Stimulated activated CD4-positive, alpha-beta T cell treated with anti-CD3 and anti-CD28 coated beads, Interleukin-4, amount 100 ng/mL, for 24 hours (primary cell): ENCODE measurements around the gene FOXP4.

Experiments
- DNase-seq: peaks from one replicate; pipeline ENCODE4 v3.0.0-alpha.2; 2020

FOXP4 gene

DNA sequence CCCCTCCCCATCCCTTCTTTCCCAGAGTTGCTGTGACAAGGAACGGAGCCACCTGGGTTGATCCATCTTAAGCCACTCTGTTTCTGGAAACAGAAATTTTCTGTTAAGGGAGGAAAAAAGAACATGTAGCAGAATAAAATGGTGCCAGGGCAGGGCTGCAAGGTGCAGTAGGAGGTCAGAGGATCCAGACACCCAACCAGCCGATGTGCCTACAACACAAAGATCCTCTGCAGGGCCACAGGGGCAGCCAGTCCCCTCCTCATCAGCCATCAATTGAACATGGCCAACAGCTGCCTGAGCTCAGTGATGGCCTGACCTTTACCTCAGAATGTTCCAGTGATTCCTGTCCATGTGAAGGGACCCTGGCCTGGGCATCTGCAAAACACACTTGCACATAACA lies 103.9 kb downstream of the FOXP4 start:
- DNase-seq: no peak

DNA sequence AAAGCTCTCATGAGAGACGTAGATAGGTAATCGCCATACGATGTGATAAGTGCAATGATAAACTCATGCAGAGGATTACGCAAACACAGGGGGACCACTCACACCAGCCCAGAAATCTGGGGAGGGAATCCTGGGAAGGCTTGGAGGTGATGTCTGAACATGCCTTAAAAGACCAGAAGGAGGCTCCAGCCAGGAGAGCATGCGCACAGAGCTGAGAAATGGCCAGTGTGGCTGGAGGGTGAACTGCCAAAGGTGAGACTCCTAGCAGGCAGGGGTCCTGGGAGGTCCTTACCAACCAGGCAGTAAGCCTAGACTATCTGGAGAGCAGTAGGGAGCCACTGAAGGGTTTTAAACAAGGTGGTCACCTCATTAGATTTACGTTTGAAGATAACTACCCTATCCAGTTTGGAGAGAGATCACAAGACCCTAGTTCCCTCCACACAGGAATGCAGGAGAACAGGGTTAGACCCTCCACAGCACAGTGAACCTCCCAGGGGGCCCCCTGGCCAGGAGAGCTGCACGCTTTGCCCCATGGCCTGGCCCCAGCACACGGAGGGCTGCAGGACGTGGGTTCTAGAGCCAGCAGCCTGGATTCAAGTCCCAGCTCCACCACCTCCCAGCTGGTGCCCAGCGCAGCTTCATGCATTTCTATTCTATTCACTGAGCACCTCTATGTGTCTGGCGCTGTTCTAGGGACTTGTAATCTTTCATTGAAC lies 105.2 kb downstream of the FOXP4 start:
- DNase-seq: no peak
